HEK293T (cell line): ENCODE data around the gene SPEN.

Experiments
- CTCF ChIA-PET: fragments of 350-600 bp; formaldehyde crosslinking; extraction: SDS; loops from one replicate; lab custom pipeline; 2021; ENCODE audit warnings: antibody characterized with exemption, inconsistent platforms; lab: Yijun Ruan, JAX
- POLR2A ChIA-PET: fragments of 350-600 bp; formaldehyde crosslinking; extraction: SDS; loops from one replicate; lab custom pipeline; 2020; ENCODE audit warnings: antibody characterized with exemption, inconsistent platforms; lab: Yijun Ruan, JAX
- DNase-seq: peaks from one replicate; pipeline ENCODE4 v3.0.0; 2012; ENCODE audit warnings: mixed read lengths; ENCODE audit errors: extremely low spot score
- ARNT ChIP-seq: fragments of 450-650 bp; IDR thresholded peaks from 2 replicates; pipeline ENCODE4 v1.6.1; 2017; ENCODE audit warnings: mild to moderate bottlenecking
- BHLHE40 ChIP-seq: fragments of 450-650 bp; IDR thresholded peaks from 2 replicates; pipeline ENCODE4 v1.6.1; 2016; ENCODE audit warnings: mild to moderate bottlenecking, moderate library complexity, borderline replicate concordance
- CTBP1 ChIP-seq: fragments of 450-650 bp; IDR thresholded peaks from 2 replicates; pipeline ENCODE4 v1.6.1; 2016; ENCODE audit warnings: borderline replicate concordance
- ELF4 ChIP-seq: fragments of 450-650 bp; IDR thresholded peaks from 2 replicates; pipeline ENCODE4 v1.6.1; 2017; ENCODE audit warnings: antibody characterized with exemption
- FOXA1 ChIP-seq: fragments of 450-650 bp; IDR thresholded peaks from 2 replicates; pipeline ENCODE4 v1.6.1; 2016; ENCODE audit warnings: mild to moderate bottlenecking
- FOXK2 ChIP-seq: fragments of 450-650 bp; IDR thresholded peaks from 2 replicates; pipeline ENCODE4 v1.6.1; 2016; ENCODE audit warnings: mild to moderate bottlenecking
- FOXM1 ChIP-seq: fragments of 450-650 bp; IDR thresholded peaks from 2 replicates; pipeline ENCODE4 v1.6.1; 2017; ENCODE audit warnings: mild to moderate bottlenecking, borderline replicate concordance
- HDGF ChIP-seq: fragments of 450-650 bp; IDR thresholded peaks from 2 replicates; pipeline ENCODE4 v1.6.1; 2017; ENCODE audit warnings: antibody characterized with exemption, borderline replicate concordance
- L3MBTL2 ChIP-seq: fragments of 450-650 bp; conservative IDR thresholded peaks from 2 replicates; pipeline ENCODE4 v1.6.1; 2016; ENCODE audit warnings: mild to moderate bottlenecking
- LEF1 ChIP-seq: fragments of 450-650 bp; IDR thresholded peaks from 2 replicates; pipeline ENCODE4 v1.6.1; 2017; ENCODE audit warnings: mild to moderate bottlenecking, borderline replicate concordance
- NFRKB ChIP-seq: fragments of 450-650 bp; IDR thresholded peaks from 2 replicates; pipeline ENCODE4 v1.6.1; 2016; ENCODE audit warnings: mild to moderate bottlenecking, moderate library complexity
- PKNOX1 ChIP-seq: fragments of 450-650 bp; IDR thresholded peaks from 2 replicates; pipeline ENCODE4 v1.6.1; 2016
- SP1 ChIP-seq: fragments of 450-650 bp; IDR thresholded peaks from 2 replicates; pipeline ENCODE4 v1.6.1; 2017
- SUZ12 ChIP-seq: fragments of 450-650 bp; IDR thresholded peaks from 2 replicates; pipeline ENCODE4 v1.6.1; 2016; ENCODE audit warnings: mild to moderate bottlenecking
- TARDBP ChIP-seq: fragments of 450-650 bp; IDR thresholded peaks from 2 replicates; pipeline ENCODE4 v1.6.1; 2016
- ZNF384 ChIP-seq: fragments of 450-650 bp; IDR thresholded peaks from 2 replicates; pipeline ENCODE4 v1.6.1; 2016

SPEN gene

GRCh38 chr1:15945011-15945831 lies 97.7 kb downstream of the SPEN start:
- ChIA-PET POLR2A (no interaction called here), CTCF (no interaction called here)

DNA sequence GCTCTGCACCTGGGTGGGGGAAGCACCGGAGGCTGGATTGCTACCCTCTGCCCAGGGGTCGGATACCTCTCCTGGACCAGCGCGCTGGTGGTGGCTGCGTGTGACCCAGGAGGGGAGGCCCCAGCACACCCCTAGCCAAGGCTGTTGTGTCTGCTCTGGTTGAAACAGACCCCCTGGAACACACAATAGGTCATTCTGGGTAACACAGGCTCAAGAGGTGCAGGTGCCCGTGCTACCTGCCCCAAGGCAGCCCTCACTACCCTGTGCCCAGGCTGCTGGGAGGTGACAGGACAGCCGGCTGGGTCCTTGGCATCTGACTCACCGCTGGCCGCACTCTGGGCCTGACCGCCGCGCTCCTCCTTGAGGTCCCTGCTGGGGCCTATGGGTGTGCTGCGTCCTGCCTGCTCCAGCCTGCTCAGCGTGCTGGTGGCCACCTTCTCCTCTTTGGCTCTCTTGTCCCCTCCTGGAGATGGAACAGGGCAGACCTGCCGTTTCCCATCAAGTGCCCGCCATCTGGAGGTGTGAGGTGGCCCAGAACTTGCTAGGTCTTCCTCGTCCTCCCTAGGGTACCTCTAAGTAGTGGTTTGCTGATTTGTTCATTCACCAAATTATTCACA lies 98.4 kb downstream of the SPEN start:
- no peak for TF ChIP-seq SP1
- no peak for TF ChIP-seq ELF4
- TF ChIP-seq CTBP1: no peak
- TF ChIP-seq FOXK2: no peak
- TF ChIP-seq LEF1: no peak
- TF ChIP-seq NFRKB: no peak
- POLR2A ChIA-PET: no interaction called here
- CTCF ChIA-PET: no interaction called here
- DNase-seq: no peak

More at GRCh38 chr1:15945011-15945831, 97.7 kb downstream of the SPEN start:
- TF ChIP-seq BHLHE40 (no peak), FOXM1 (no peak)
- DNase-seq: no peak

DNA sequence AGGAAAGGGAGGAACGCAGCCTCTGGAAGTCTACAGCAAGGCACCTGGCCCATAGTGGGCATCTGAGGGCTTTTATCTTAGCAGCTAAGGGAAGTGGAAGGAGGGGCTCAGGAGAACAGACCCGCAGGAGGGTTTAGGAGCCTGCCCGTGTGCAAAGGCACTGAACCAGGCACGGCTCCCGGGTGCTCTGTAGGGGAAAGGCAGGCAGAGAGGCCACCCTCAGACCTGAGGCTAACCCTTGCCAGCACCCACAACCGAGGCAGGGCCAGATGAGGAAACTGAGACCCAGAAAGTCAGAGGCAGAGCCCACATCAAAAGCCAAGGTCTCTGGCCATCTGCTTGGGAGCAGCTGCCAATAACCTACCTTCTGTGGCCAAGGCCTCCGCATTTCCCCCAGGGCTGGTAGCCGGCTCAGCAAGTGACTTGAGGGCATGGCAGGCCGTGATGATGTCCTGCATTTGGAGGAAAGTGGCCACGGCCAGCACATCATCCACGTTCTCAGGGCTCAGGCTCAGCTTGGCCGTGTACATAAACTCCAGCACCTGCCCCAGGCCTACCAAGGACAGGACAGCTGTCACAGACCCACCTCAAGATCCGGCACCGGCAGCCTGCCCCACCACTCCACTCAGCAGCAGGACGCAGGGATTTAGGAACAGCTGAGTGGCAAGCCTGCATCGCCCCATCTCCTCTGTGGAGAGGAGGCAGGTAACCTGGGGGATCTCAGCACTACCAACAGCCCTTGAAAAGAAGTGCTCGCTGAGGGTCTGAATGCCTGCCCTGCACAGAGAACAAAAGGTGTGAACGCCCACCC lies 99.3 kb downstream of the SPEN start:
- no peak for DNase-seq
- POLR2A ChIA-PET: no interaction called here
- TF ChIP-seq FOXM1 (no peak), ARNT (no peak), CTBP1 (no peak), BHLHE40 (no peak), ELF4 (no peak)
- CTCF ChIA-PET: no interaction called here

- ChIA-PET CTCF (no interaction called here), POLR2A (no interaction called here)
- no peak for DNase-seq
- TF ChIP-seq TARDBP: no peak
- no peak for TF ChIP-seq FOXM1
- no peak for TF ChIP-seq L3MBTL2
- no peak for TF ChIP-seq ELF4
- TF ChIP-seq CTBP1: no peak
- TF ChIP-seq SUZ12: no peak
- TF ChIP-seq SP1: no peak
- no peak for TF ChIP-seq FOXK2
- TF ChIP-seq BHLHE40: no peak
- TF ChIP-seq ZNF384: no peak
- no peak for TF ChIP-seq HDGF
- no peak for TF ChIP-seq LEF1
- TF ChIP-seq FOXA1: no peak
- TF ChIP-seq ARNT: no peak
- no peak for TF ChIP-seq NFRKB
- TF ChIP-seq PKNOX1: no peak
These were observed 100.0 kb downstream of the SPEN start for GRCh38 chr1:15947382-15948090.

GRCh38 chr1:15948091-15948591 lies 100.6 kb downstream of the SPEN start:
- no peak for DNase-seq
- POLR2A ChIA-PET: no interaction called here
- TF ChIP-seq FOXM1 (no peak), SUZ12 (no peak), SP1 (no peak), ARNT (no peak)

DNA sequence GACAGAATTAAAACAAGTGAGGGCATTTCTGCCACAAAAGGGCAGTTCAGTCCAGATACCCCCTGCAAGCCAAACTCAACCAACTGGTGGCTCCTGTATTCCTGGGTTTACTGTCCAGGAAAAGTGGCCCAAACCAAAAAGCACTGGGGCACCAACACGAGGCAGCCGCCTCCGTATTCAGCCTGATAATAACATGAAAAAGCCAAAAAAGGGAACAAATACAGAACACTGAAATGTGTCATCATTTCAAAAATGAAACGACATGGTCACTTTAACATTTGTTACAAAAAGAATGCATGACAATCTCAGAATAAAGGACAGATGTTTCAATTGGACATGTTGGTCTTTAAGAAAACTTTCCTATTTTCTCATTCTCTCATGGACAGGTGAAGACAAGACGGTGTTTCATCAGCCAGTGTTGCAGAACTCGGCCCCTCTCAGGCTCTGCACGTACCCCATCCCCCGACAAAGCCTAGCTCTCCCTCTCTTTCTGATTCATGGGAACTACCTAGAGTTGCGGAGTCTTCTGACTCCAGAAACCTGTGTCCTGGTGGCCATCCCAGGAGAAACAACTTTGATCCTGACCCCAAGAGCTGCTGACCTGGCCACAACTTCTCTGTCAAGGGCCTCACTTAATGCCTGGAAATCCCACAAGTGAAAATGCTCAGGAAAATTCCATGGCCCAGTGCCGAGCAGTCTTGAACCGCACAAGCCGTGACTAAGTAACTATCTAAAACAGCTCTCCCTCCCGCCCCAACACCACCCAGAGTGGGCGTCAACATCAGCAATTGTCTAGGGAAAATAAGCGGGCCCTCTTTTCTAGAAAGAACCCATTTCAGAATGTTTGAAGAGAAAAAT lies 101.3 kb downstream of the SPEN start:
- DNase-seq: no peak
- POLR2A ChIA-PET: no interaction called here
- TF ChIP-seq FOXA1 (no peak), TARDBP (no peak), FOXK2 (no peak), NFRKB (no peak), LEF1 (no peak), FOXM1 (no peak), CTBP1 (no peak), PKNOX1 (no peak), SUZ12 (no peak), ZNF384 (no peak), ARNT (no peak)
- CTCF ChIA-PET: interaction anchor here (0.6 to 1.0 kb wide), 2 partner anchors 11 to 15 kb away, joined by 4 to 6 read pairs; no protein-coding TSS in a partner anchor

More at GRCh38 chr1:15948091-15948591, 100.6 kb downstream of the SPEN start:
- CTCF ChIA-PET: interaction anchor here (1.0 kb wide), 1 partner anchor 12 kb away, joined by 4 read pairs; no protein-coding TSS in a partner anchor
